GM18499 (cell line): ENCODE measurements around the gene USP21.

Source experiments
- ATAC-seq: cut with Tn5 transposase; IDR thresholded peaks from one replicate; pipeline ENCODE4 v1.9.1; 2021; ENCODE audit warnings: moderate number of reproducible peaks; ENCODE audit not compliant: insufficient read depth, unreplicated experiment

The USP21 gene

DNA sequence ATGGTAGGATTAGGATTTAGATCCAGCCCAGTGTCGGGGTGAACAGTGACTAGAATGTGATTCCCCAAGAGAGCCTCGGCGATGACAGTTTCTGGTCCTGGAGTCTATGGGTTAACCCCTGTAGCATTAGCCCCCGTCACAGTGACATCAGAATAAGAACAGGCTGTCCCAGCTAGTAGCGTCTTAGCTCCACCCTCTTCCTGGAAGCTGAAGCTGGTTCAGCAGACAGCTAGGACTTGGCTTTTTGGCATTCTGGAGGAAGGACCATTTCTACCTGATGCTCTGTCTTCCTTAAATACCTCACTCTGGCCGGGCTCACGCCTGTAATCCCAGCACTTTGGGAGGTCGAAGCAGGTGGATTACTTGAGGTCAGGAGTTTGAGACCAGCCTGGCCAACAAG, 47.9 kb downstream of the USP21 start:
- ATAC-seq: no peak

- no peak for ATAC-seq
These were observed 50.6 kb downstream of the USP21 start for GRCh38 chr1:161209790-161210409.

GRCh38 chr1:161214369-161214768, 55.1 kb downstream of the USP21 start:
- no peak for ATAC-seq

GRCh38 chr1:161215076-161215475, 55.8 kb downstream of the USP21 start, which contains the start of gene FCER1G:
Gene FCER1G (plus strand): TSS chr1:161215295. CDS start chr1:161215322, 27 bp downstream.
- no peak for ATAC-seq
